Smooth muscle cell (in vitro differentiated cells): Measurements from ENCODE around the gene GARRE1. TPM values are rescaled to one million over a fixed set of nuclear protein-coding genes. Genes with fewer than 3 reads are reported as not detected.

Source experiments
- DNase-seq: peaks from one replicate; lab custom pipeline; 2025; ENCODE audit not compliant: unreplicated experiment; lab: John Stamatoyannopoulos, UW
- H2AFZ ChIP-seq: fragments of 200-600 bp; sonication (generic); 2 replicates; pipeline ENCODE4 v1.6.0; 2016; ENCODE audit warnings: antibody characterized with exemption, low read depth, mild to moderate bottlenecking
- H3F3A ChIP-seq: fragments of 200-600 bp; sonication (generic); 2 replicates; pipeline ENCODE4 v1.6.0; 2017; ENCODE audit warnings: antibody characterized with exemption, low read depth
- H3K27ac ChIP-seq: fragments of 200-600 bp; sonication (generic); 2 replicates; pipeline ENCODE4 v1.5.1; 2016; ENCODE audit warnings: low read depth, mild to moderate bottlenecking
- H3K27me3 ChIP-seq: fragments of 200-600 bp; sonication (generic); 2 replicates; pipeline ENCODE4 v1.6.1; 2016; ENCODE audit warnings: low read depth, mild to moderate bottlenecking
- H3K36me3 ChIP-seq: fragments of 200-600 bp; sonication (generic); 2 replicates; pipeline ENCODE4 v1.5.1; 2016; ENCODE audit warnings: low read depth
- H3K4me1 ChIP-seq: fragments of 200-600 bp; sonication (generic); 2 replicates; pipeline ENCODE4 v1.5.1; 2016; ENCODE audit warnings: low read depth
- H3K4me2 ChIP-seq: fragments of 200-600 bp; sonication (generic); 2 replicates; pipeline ENCODE4 v1.6.0; 2016; ENCODE audit warnings: mild to moderate bottlenecking
- H3K4me3 ChIP-seq: fragments of 200-600 bp; sonication (generic); 2 replicates; pipeline ENCODE4 v1.5.1; 2016; ENCODE audit warnings: mild to moderate bottlenecking
- H3K79me2 ChIP-seq: fragments of 200-600 bp; sonication (generic); 2 replicates; pipeline ENCODE4 v1.6.0; 2016; ENCODE audit warnings: low read depth, mild to moderate bottlenecking
- H3K9ac ChIP-seq: fragments of 200-600 bp; sonication (generic); 2 replicates; pipeline ENCODE4 v1.6.0; 2016; ENCODE audit warnings: low read depth
- H3K9me3 ChIP-seq: fragments of 200-600 bp; sonication (generic); replicated peaks from 2 replicates; pipeline ENCODE4 v1.5.1; 2016; ENCODE audit warnings: low read depth
- H4K20me1 ChIP-seq: fragments of 200-600 bp; sonication (generic); 2 replicates; pipeline ENCODE4 v1.6.0; 2016; ENCODE audit warnings: low read depth
- CTCF ChIP-seq: fragments of 200-600 bp; sonication (generic); IDR thresholded peaks from 2 replicates; pipeline ENCODE4 v1.5.1; 2017; ENCODE audit warnings: borderline replicate concordance, mild to moderate bottlenecking, antibody characterized with exemption; ENCODE audit not compliant: insufficient read depth, poor library complexity, severe bottlenecking
- WGBS: methylation state at CpG from one replicate; pipeline ENCODE4 v1.1.7; 2016; ENCODE audit warnings: low lambda C conversion rate; 5-methylcytosine and 5-hydroxymethylcytosine counted together
- polyA plus RNA-seq: library from polyadenylated mRNA; unstranded; fragments of >200 nt; fragmentation: Nextera tagmentation; extraction: Ambion mirVana; gene quantifications from 2 replicates; pipeline ENCODE4 v1.2.1, GENCODE V29; 2016
- total RNA-seq: library from RNA; depleted of rRNA; stranded (reverse); fragments of >200 nt; gene quantifications from 2 replicates; pipeline ENCODE4 v1.2.3, GENCODE V29; 2014

GARRE1 gene
- total and polyA plus RNA-seq, 2 experiments from 2014 or later, result 7.0 to 15.6 TPM

- H3K27me3 ChIP-seq, result no peaks in the 10 kb centered on the region
- peaks cover 12% of the 10 kb centered on the region for H4K20me1 ChIP-seq
- H3K9ac ChIP-seq, result no peak overlapping the region
- no peak for DNase-seq
- H3K4me2 ChIP-seq, result no peak overlapping the region
- H3K36me3 ChIP-seq, result no peaks in the 10 kb centered on the region
- H3K4me3 ChIP-seq, result no peak overlapping the region
- peaks cover 7% of the 10 kb centered on the region for H3K79me2 ChIP-seq
- H3F3A ChIP-seq, result no peaks in the 10 kb centered on the region
- H3K9me3 ChIP-seq, result no peaks in the 10 kb centered on the region
- no peaks in the 10 kb centered on the region for H3K4me1 ChIP-seq
- no peak overlapping the region for H2AFZ ChIP-seq
- WGBS, result 97% methylated on average over 3 of the region's 3 CpGs
- no peak overlapping the region for H3K27ac ChIP-seq
- no peak for TF ChIP-seq CTCF
Measured at GRCh38 chr19:34300962-34301361, 46.6 kb downstream of the GARRE1 start.

Other genes starting within 250 kb of the GARRE1 start
- gene LSM14A, start 82.0 kb upstream of the GARRE1 start, total RNA-seq, result 90.9 and 97.6 TPM in 2 replicates
- gene LSM14A, start 82.0 kb upstream of the GARRE1 start, polyA plus RNA-seq, result 63.0 and 69.9 TPM in 2 replicates
- 113 and 132 TPM in 2 replicates for gene GPI, start 110.6 kb downstream of the GARRE1 start, total RNA-seq
- gene GPI, start 110.6 kb downstream of the GARRE1 start, polyA plus RNA-seq, result 223 and 233 TPM in 2 replicates
- 6.0 and 14.5 TPM in 2 replicates for gene PDCD2L, start 149.8 kb downstream of the GARRE1 start, total RNA-seq
- 4.3 and 4.4 TPM in 2 replicates for gene PDCD2L, start 149.8 kb downstream of the GARRE1 start, polyA plus RNA-seq
- gene UBA2, start 173.8 kb downstream of the GARRE1 start, total RNA-seq, result 129 and 139 TPM in 2 replicates
- 66.7 and 77.7 TPM in 2 replicates for gene UBA2, start 173.8 kb downstream of the GARRE1 start, polyA plus RNA-seq
- 9.5 and 13.8 TPM in 2 replicates for gene WTIP, start 227.2 kb downstream of the GARRE1 start, total RNA-seq
- 13.1 and 16.0 TPM in 2 replicates for gene WTIP, start 227.2 kb downstream of the GARRE1 start, polyA plus RNA-seq